NK-92 treated with Interleukin-12 subunit alpha and Interleukin-12 subunit beta, amount 100 ng/mL, for 24 hours (cell line): ENCODE results near the gene IQUB.
"Not testable (repeated sequence)": the region's sequence is repeated elsewhere in the genome, so short reads cannot be mapped to it uniquely, and the experiment has no call there.

Source experiments
- DNase-seq: peaks from one replicate; lab custom pipeline; 2025; lab: John Stamatoyannopoulos, UW

Gene IQUB

GRCh38 chr7:123415625-123416024, 118.8 kb downstream of the IQUB start:
- no peak for DNase-seq

- DNase-seq, result no peak
Observed at GRCh38 chr7:123410273-123410904, 124.0 kb downstream of the IQUB start.

- DNase-seq, result not testable (repeated sequence)
Observed at GRCh38 chr7:123407951-123408350, 126.4 kb downstream of the IQUB start.
